ENCODE results near the gene ARSJ. TPM values are rescaled to one million over a fixed set of nuclear protein-coding genes. Genes with fewer than 3 reads are reported as not detected.
A peak's percentile ranks its signal among the peaks of the same experiment; 100 is the strongest.

Gene ARSJ
- total and polyA plus RNA-seq, 10 donors: 0.07 to 1.6 (median 0.52) TPM

- WGBS, 5 donors: 22 to 42% (median 29%) methylated on average over 1 of the region's 1 CpG
- no peaks in the 10 kb centered on the region for H3K9me3 ChIP-seq
- intact Hi-C loops (cut with DNase I; ENCODE audit: low total_unique reads): no loop called here
- no peak for DNase-seq
- no peaks in the 10 kb centered on the region for H3K27me3 ChIP-seq (replicated peaks in 1 of 7)
- no peak overlapping the region for H3K4me3 ChIP-seq
- TF ChIP-seq POLR2AphosphoS5 (IDR thresholded peaks at IDR 0.05): no peak
- TF ChIP-seq CTCF (IDR thresholded peaks at IDR 0.05 in 8 of 11, conservative IDR thresholded peaks at IDR 0.05 in 3 of 11): no peak
- TF ChIP-seq POLR2A (IDR thresholded peaks at IDR 0.05): no peak
- no peak overlapping the region for H3K27ac ChIP-seq
- H3K4me1 ChIP-seq: no peaks in the 10 kb centered on the region
- H3K36me3 ChIP-seq: no peaks in the 10 kb centered on the region
Observed at GRCh38 chr4:113953888-113954287, 25.6 kb downstream of the ARSJ start.

DNA sequence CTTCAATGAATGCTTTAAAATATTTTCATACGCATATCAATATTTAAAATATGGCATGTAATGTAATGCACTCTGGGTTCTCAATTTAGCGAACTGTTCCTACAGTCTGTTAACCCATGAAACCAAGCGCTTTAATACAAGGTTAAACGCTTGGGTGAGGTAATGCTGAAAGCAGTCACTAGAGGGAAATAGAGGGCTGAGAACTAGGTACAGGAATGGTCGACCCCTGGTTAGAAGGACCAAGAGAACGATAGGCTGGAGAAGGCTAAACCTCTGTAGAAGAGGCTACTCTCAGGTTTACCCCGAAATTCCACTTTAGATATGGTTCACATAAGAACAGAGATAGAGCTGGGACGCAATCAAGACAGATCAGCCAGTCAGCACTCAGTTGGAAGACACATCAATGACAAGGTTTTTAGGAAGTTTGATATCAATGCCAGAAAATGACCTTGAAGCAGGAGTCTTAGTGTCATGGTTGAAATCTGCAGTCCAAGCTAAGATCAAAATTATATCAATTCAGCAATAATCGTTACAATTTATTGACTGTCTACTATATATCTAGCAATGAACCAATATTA is 26.9 kb downstream of the ARSJ start:
- H3K4me1 ChIP-seq: no peaks in the 10 kb centered on the region
- H3K36me3 ChIP-seq: no peaks in the 10 kb centered on the region
- 36 to 41% (median 40%) methylated on average over 9 of the region's 9 CpGs for WGBS, 5 donors
- no peak for DNase-seq
- no peak overlapping the region for H3K4me3 ChIP-seq
- TF ChIP-seq POLR2A (IDR thresholded peaks at IDR 0.05): no peak
- TF ChIP-seq CTCF (IDR thresholded peaks at IDR 0.05 in 8 of 11, conservative IDR thresholded peaks at IDR 0.05 in 3 of 11): peak in 10 of 11 experiments; percentile 21 to 63 (median 56)
- no peak for TF ChIP-seq POLR2AphosphoS5 (IDR thresholded peaks at IDR 0.05)
- intact Hi-C loops (cut with DNase I; ENCODE audit: low total_unique reads): no loop called here
- no peaks in the 10 kb centered on the region for H3K9me3 ChIP-seq
- no peaks in the 10 kb centered on the region for H3K27me3 ChIP-seq (replicated peaks in 1 of 7)
- no peak overlapping the region for H3K27ac ChIP-seq

DNA sequence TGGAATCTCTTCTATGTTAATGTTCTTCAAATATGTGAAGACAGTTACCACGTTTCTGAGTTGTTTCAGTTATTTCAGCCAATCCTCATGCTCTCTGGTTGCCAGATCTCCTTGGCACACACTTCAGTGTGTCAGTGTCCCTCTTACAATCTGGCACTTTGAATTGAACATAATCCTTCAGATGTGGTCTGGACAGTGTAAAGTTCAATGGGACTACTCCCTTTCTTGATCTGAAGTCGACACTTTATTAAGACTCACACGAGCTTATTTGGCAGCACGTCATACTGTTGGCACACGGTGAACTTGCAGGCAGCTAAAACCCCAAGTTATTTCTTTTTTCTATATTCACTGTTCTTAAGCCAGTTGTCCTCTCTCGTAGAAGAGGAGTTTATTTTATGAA is 28.2 kb downstream of the ARSJ start:
- WGBS, 5 donors: 56 to 78% (median 71%) methylated on average over 6 of the region's 6 CpGs
- Histone ChIP-seq H3K36me3 (no peaks in the 10 kb centered on the region), H3K27ac (no peak overlapping the region), H3K9me3 (no peaks in the 10 kb centered on the region), H3K27me3 (replicated peaks in 1 of 7) (no peaks in the 10 kb centered on the region), H3K4me3 (no peak overlapping the region), H3K4me1 (no peaks in the 10 kb centered on the region)
- no peak for DNase-seq
- no peak for TF ChIP-seq POLR2AphosphoS5 (IDR thresholded peaks at IDR 0.05)
- no peak for TF ChIP-seq POLR2A (IDR thresholded peaks at IDR 0.05)
- no peak for TF ChIP-seq CTCF (IDR thresholded peaks at IDR 0.05 in 8 of 11, conservative IDR thresholded peaks at IDR 0.05 in 3 of 11)
- intact Hi-C loops (cut with DNase I; ENCODE audit: low total_unique reads): no loop called here

GRCh38 chr4:113950207-113950606 is 29.2 kb downstream of the ARSJ start:
- intact Hi-C loops (cut with DNase I; ENCODE audit: low total_unique reads): no loop called here
- Histone ChIP-seq H3K27ac (no peak overlapping the region), H3K4me3 (no peak overlapping the region), H3K36me3 (no peaks in the 10 kb centered on the region), H3K27me3 (replicated peaks in 1 of 7) (no peaks in the 10 kb centered on the region), H3K4me1 (no peaks in the 10 kb centered on the region), H3K9me3 (no peaks in the 10 kb centered on the region)
- no peak for TF ChIP-seq POLR2A (IDR thresholded peaks at IDR 0.05)
- TF ChIP-seq POLR2AphosphoS5 (IDR thresholded peaks at IDR 0.05): no peak
- TF ChIP-seq CTCF (IDR thresholded peaks at IDR 0.05 in 8 of 11, conservative IDR thresholded peaks at IDR 0.05 in 3 of 11): no peak
- no peak for DNase-seq

Measured in spleen (tissue), 11 donors.